B cell (primary cell): ENCODE measurements around the gene TAF1C. TPM values are rescaled to one million over a fixed set of nuclear protein-coding genes. Genes with fewer than 3 reads are reported as not detected.

Experiments used
- ATAC-seq: fragments of 200-7000 bp; cut with Tn5 transposase; one replicate; pipeline ENCODE4 v1.10.0; 2021; ENCODE audit warnings: low read depth, mild to moderate bottlenecking, moderate number of reproducible peaks, moderate library complexity
- CTCF ChIA-PET: fragments of 350-600 bp; sonication (Branson Sonifier 250); formaldehyde crosslinking; loops from one replicate; lab custom pipeline; 2021; ENCODE audit warnings: antibody characterized with exemption, inconsistent platforms; lab: Charles Lee
- POLR2A ChIA-PET: fragments of 350-600 bp; sonication (Branson Sonifier 250); formaldehyde crosslinking; loops from one replicate; lab custom pipeline; 2021; ENCODE audit warnings: antibody characterized with exemption; lab: Charles Lee
- DNase-seq: peaks from one replicate; pipeline ENCODE4 v3.0.0; 2013
- H2AFZ ChIP-seq: 2 replicates; pipeline ENCODE4 v1.6.1; 2012; ENCODE audit warnings: mild to moderate bottlenecking, low read depth, low read length; ENCODE audit not compliant: insufficient read depth, poor library complexity, severe bottlenecking
- H3K27ac ChIP-seq, 2 donors: 1 replicate in 1 of 2; 2 replicates in 1 of 2; pipeline ENCODE4 v1.5.1; 2012 to 2013; ENCODE audit warnings: low read length in 2 of 2, mild to moderate bottlenecking in 2 of 2, moderate library complexity in 1 of 2
- H3K27me3 ChIP-seq, 4 experiments: fragments of 200-600 bp in 1 of 4; sonication (generic) in 1 of 4; replicated peaks in 1 of 4; 1 replicate in 2 of 4; 2 replicates in 2 of 4; pipeline versions ENCODE4 v1.6.1 to v1.7.0; 2013 to 2016; ENCODE audit warnings: low read length in 3 of 4, mild to moderate bottlenecking in 2 of 4, mixed read lengths in 1 of 4, moderate library complexity in 1 of 4; ENCODE audit not compliant: insufficient read depth in 4 of 4, control insufficient read depth in 3 of 4; ENCODE audit errors: control extremely low read depth in 1 of 4
- H3K36me3 ChIP-seq, 2 experiments: replicated peaks in 1 of 2; 1 replicate in 1 of 2; 2 replicates in 1 of 2; pipeline versions ENCODE4 v1.6.1 to v1.7.1; 2013; ENCODE audit warnings: low read length in 1 of 2; ENCODE audit not compliant: insufficient read depth in 2 of 2, control insufficient read depth in 1 of 2; ENCODE audit errors: control extremely low read depth in 1 of 2, extremely low read depth in 1 of 2
- H3K4me1 ChIP-seq, 2 donors: fragments of 200-600 bp in 1 of 2; sonication (generic) in 1 of 2; 1 replicate in 1 of 2; 2 replicates in 1 of 2; pipeline versions ENCODE4 v1.5.1 to v1.6.1; 2013 to 2017; ENCODE audit warnings: low read length in 2 of 2; ENCODE audit not compliant: control insufficient read depth in 2 of 2, insufficient read depth in 2 of 2
- H3K4me2 ChIP-seq: replicated peaks from 2 replicates; pipeline ENCODE3; 2012; ENCODE audit warnings: mild to moderate bottlenecking, low read depth, low read length; ENCODE audit not compliant: poor library complexity, severe bottlenecking
- H3K4me3 ChIP-seq, 5 experiments: fragments of 200-600 bp in 1 of 5; sonication (generic) in 1 of 5; 1 replicate in 3 of 5; 2 replicates in 2 of 5; pipeline versions ENCODE4 v1.5.1 to v1.7.0; 2011 to 2016; ENCODE audit warnings: low read length in 4 of 5, mild to moderate bottlenecking in 4 of 5, low read depth in 2 of 5, control low read depth in 1 of 5, moderate library complexity in 1 of 5; ENCODE audit not compliant: insufficient read depth in 1 of 5; ENCODE audit errors: control extremely low read depth in 1 of 5, extremely low read depth in 1 of 5
- H3K79me2 ChIP-seq: fragments of 200-600 bp; sonication (generic); one replicate; pipeline ENCODE4 v1.6.0; 2016; ENCODE audit warnings: low read length; ENCODE audit not compliant: control insufficient read depth, insufficient read depth
- H3K9ac ChIP-seq: fragments of 200-600 bp; sonication (generic); 2 replicates; pipeline ENCODE4 v1.6.1; 2017; ENCODE audit warnings: mild to moderate bottlenecking, low read length, moderate library complexity
- H3K9me3 ChIP-seq, 3 donors: one replicate each; pipeline versions ENCODE4 v1.6.1 to v1.7.1; 2013; ENCODE audit warnings: low read length in 2 of 3; ENCODE audit not compliant: control insufficient read depth in 2 of 3, insufficient read depth in 1 of 3; ENCODE audit errors: control extremely low read depth in 1 of 3
- H4K20me1 ChIP-seq: 2 replicates; pipeline ENCODE4 v1.6.0; 2012; ENCODE audit warnings: mild to moderate bottlenecking, low read length; ENCODE audit not compliant: insufficient read depth, control insufficient read depth, poor library complexity, severe bottlenecking
- H3K27ac Mint-ChIP-seq: one replicate; pipeline ENCODE4 v1.8.0; 2021; ENCODE audit warnings: mixed read lengths
- H3K27me3 Mint-ChIP-seq: one replicate; pipeline ENCODE4 v1.8.0; 2021; ENCODE audit warnings: mixed read lengths
- H3K4me1 Mint-ChIP-seq: one replicate; pipeline ENCODE4 v1.8.0; 2021; ENCODE audit warnings: mixed read lengths
- H3K4me3 Mint-ChIP-seq: one replicate; pipeline ENCODE4 v1.8.0; 2021; ENCODE audit warnings: mixed read lengths
- H3K9me3 Mint-ChIP-seq: one replicate; pipeline ENCODE4 v1.8.0; 2022; ENCODE audit warnings: mixed read lengths; ENCODE audit not compliant: insufficient read depth
- CTCF ChIP-seq: fragments of 200-600 bp; IDR thresholded peaks from one replicate; pipeline ENCODE4 v1.8.0; 2022; ENCODE audit warnings: antibody characterized with exemption, mild to moderate bottlenecking
- EZH2 ChIP-seq: IDR thresholded peaks from 2 replicates; pipeline ENCODE4 v1.6.1; 2012; ENCODE audit warnings: borderline replicate concordance, low read depth, mild to moderate bottlenecking, moderate library complexity, low read length; ENCODE audit not compliant: insufficient read depth, poor library complexity, severe bottlenecking
- WGBS: methylation state at CpG from one replicate; pipeline ENCODE4 v1.1.5; 2013; ENCODE audit warnings: missing lambda C conversion rate; ENCODE audit not compliant: insufficient coverage; 5-methylcytosine and 5-hydroxymethylcytosine counted together
- intact Hi-C: fragments of 100-400 bp; cut with micrococcal nuclease; formaldehyde crosslinking; loops from one replicate; pipeline ENCODE4 v1.10.0; 2022
- polyA plus RNA-seq: library from polyadenylated mRNA; depleted of rRNA; stranded (reverse); fragments of >200 nt; gene quantifications from 2 replicates; pipeline ENCODE4 v1.2.3, GENCODE V29; 2012
- total RNA-seq, 2 donors: library from RNA; stranded (reverse); fragments of 120-200 nt in 1 of 2; gene quantifications; 1 replicate in 1 of 2; 2 replicates in 1 of 2; pipeline versions ENCODE4 v1.2.3 to v1.2.4, GENCODE V29; 2013 to 2022

TAF1C gene
- total and polyA plus RNA-seq, 2 donors (not counting 1 experiment from before 2014, with no cell fraction given): 115 to 125 TPM

GRCh38 chr16:84144209-84144858 lies 42.5 kb downstream of the TAF1C start:
- TF ChIP-seq EZH2: no peak
- TF ChIP-seq CTCF: no peak
- peaks cover 3 to 14% of the 10 kb centered on the region in 2 donors for H3K4me1 ChIP-seq
- peak overlapping the region; percentile 46 to 80 (median 75) for H3K4me3 ChIP-seq
- ChIA-PET POLR2A (interaction anchor here (0.6 to 1.3 kb wide), 3 partner anchors 26 to 43 kb away, joined by 3 to 5 read pairs (median 3); partner anchors contain the start of genes MBTPS1 and TAF1C), CTCF (interaction anchor here (1.5 to 2.1 kb wide), 3 partner anchors 11 to 43 kb away, joined by 6 to 8 read pairs (median 7); partner anchors contain the start of genes MBTPS1 and TAF1C)
- DNase-seq (peak; percentile 56), ATAC-seq (peak; percentile 12)
- peaks cover 49% of the 10 kb centered on the region for H3K79me2 ChIP-seq
- H3K4me2 ChIP-seq: peak overlapping the region; percentile 79
- H4K20me1 ChIP-seq: peaks cover 7% of the 10 kb centered on the region
- WGBS: under 1% methylated on average over 15 of the region's 39 CpGs
- no peaks in the 10 kb centered on the region for H3K9me3 ChIP-seq
- H3K27ac ChIP-seq: peak overlapping the region; percentile 34 to 86
- peaks cover 0 to 2% (median 0%) of the 10 kb centered on the region in 4 experiments for H3K27me3 ChIP-seq
- peak overlapping the region; percentile 85 for H3K9ac ChIP-seq
- H3K27me3 Mint-ChIP-seq: peaks cover 14% of the 10 kb centered on the region
- peak overlapping the region; percentile 91 for H3K27ac Mint-ChIP-seq
- peak overlapping the region; percentile 96 for H3K4me3 Mint-ChIP-seq
- intact Hi-C loops: loop anchor here (5.0 kb wide), 2 partner anchors 57 to 883 kb away; partner anchors contain the start of gene KIAA0513
- no peaks in the 10 kb centered on the region for H3K36me3 ChIP-seq
- H2AFZ ChIP-seq: peak overlapping the region; percentile 87
- peaks cover 14% of the 10 kb centered on the region for H3K4me1 Mint-ChIP-seq
- H3K9me3 Mint-ChIP-seq: no peaks in the 10 kb centered on the region

DNA sequence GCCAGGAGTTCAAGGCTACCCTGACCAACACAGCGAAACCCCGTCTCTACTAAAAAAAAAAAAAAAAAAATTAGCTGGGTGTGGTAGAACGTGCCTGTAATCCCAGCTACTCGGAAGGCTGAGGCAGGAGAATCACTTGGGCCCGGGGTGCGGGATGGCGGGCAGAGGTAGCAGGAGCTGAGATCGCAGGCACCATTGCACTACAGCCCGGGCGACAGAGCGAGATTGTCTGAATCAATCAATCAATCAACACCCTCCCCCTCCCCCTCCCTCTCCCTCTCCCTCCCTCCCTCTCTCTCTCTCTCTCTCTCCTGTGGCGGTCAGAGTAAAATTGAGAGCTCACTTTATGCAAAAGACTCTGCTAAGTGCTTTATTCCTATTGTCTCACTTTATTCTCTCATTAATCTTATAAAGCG lies 43.1 kb downstream of the TAF1C start:
- intact Hi-C loops: loop anchor here (5.0 kb wide), 2 partner anchors 56 to 884 kb away; partner anchors contain the start of gene KIAA0513
- no peaks in the 10 kb centered on the region for H3K9me3 ChIP-seq
- H4K20me1 ChIP-seq: peaks cover 10% of the 10 kb centered on the region
- TF ChIP-seq EZH2 (no peak), CTCF (no peak)
- H3K4me2 ChIP-seq: peak overlapping the region; percentile 79
- H3K27me3 Mint-ChIP-seq: peaks cover 12% of the 10 kb centered on the region
- ATAC-seq: no peak
- peaks cover 14% of the 10 kb centered on the region for H3K4me1 Mint-ChIP-seq
- 93% methylated on average over 5 of the region's 13 CpGs for WGBS
- H3K9ac ChIP-seq: peak overlapping the region; percentile 85
- peaks cover 3 to 14% of the 10 kb centered on the region in 2 donors for H3K4me1 ChIP-seq
- no peaks in the 10 kb centered on the region for H3K36me3 ChIP-seq
- H3K4me3 Mint-ChIP-seq: peak overlapping the region; percentile 96
- DNase-seq: no peak
- H3K27ac Mint-ChIP-seq: peak overlapping the region; percentile 91
- peaks cover 0 to 2% (median 0%) of the 10 kb centered on the region in 4 experiments for H3K27me3 ChIP-seq
- POLR2A ChIA-PET: interaction anchor here (0.6 kb wide), 1 partner anchor 25 kb away, joined by 3 read pairs; no protein-coding TSS in a partner anchor
- H3K9me3 Mint-ChIP-seq: no peaks in the 10 kb centered on the region
- H2AFZ ChIP-seq: peak overlapping the region; percentile 87
- CTCF ChIA-PET: interaction anchor here (2.1 kb wide), 1 partner anchor 11 kb away, joined by 6 read pairs; no protein-coding TSS in a partner anchor
- H3K79me2 ChIP-seq: peaks cover 54% of the 10 kb centered on the region
- H3K27ac ChIP-seq: no peak overlapping the region
- H3K4me3 ChIP-seq: peak overlapping the region in 4 of 5 experiments; percentile 75 to 80 (median 76)
